ENCODE data around the gene AHSG. TPM values are rescaled to one million over a fixed set of nuclear protein-coding genes. Genes with fewer than 3 reads are reported as not detected.

AHSG gene
- total RNA-seq, 1 donor from 2014 or later, result not detected

- ATAC-seq, result no peak
- intact Hi-C loops (cut with DNase I), result no loop called here
- peaks cover 19% of the 10 kb centered on the region for H3K27me3 ChIP-seq
- no peaks in the 10 kb centered on the region for H3K4me1 ChIP-seq
- H3K4me3 ChIP-seq, result no peak overlapping the region
- no peaks in the 10 kb centered on the region for H3K9me3 ChIP-seq
- DNase-seq, result no peak
- no peaks in the 10 kb centered on the region for H3K36me3 ChIP-seq
- no peak overlapping the region for H3K27ac ChIP-seq
- no peak for TF ChIP-seq CTCF (IDR thresholded peaks at IDR 0.05)
Measured at GRCh38 chr3:186646841-186647240, 34.0 kb downstream of the AHSG start.

GRCh38 chr3:186648851-186649250, 36.0 kb downstream of the AHSG start:
- no peak overlapping the region for H3K27ac ChIP-seq
- intact Hi-C loops (cut with DNase I), result no loop called here
- no peak for DNase-seq
- no peaks in the 10 kb centered on the region for H3K36me3 ChIP-seq
- peaks cover under 1% of the 10 kb centered on the region for H3K27me3 ChIP-seq
- no peaks in the 10 kb centered on the region for H3K4me1 ChIP-seq
- H3K4me3 ChIP-seq, result no peak overlapping the region
- H3K9me3 ChIP-seq, result no peaks in the 10 kb centered on the region
- no peak for TF ChIP-seq CTCF (IDR thresholded peaks at IDR 0.05)
- ATAC-seq, result no peak

- Histone ChIP-seq H3K9me3 (no peaks in the 10 kb centered on the region), H3K36me3 (no peaks in the 10 kb centered on the region), H3K4me1 (no peaks in the 10 kb centered on the region), H3K4me3 (no peak overlapping the region), H3K27ac (no peak overlapping the region), H3K27me3 (no peaks in the 10 kb centered on the region)
- TF ChIP-seq CTCF (IDR thresholded peaks at IDR 0.05), result no peak
- intact Hi-C loops (cut with DNase I), result no loop called here
- DNase-seq (no peak), ATAC-seq (peak; percentile 89)
Measured at GRCh38 chr3:186651678-186652215, 38.9 kb downstream of the AHSG start.

- H3K36me3 ChIP-seq, result no peaks in the 10 kb centered on the region
- H3K27ac ChIP-seq, result no peak overlapping the region
- TF ChIP-seq CTCF (IDR thresholded peaks at IDR 0.05), result no peak
- H3K4me1 ChIP-seq, result no peaks in the 10 kb centered on the region
- intact Hi-C loops (cut with DNase I), result no loop called here
- ATAC-seq, result no peak
- H3K9me3 ChIP-seq, result no peaks in the 10 kb centered on the region
- no peak overlapping the region for H3K4me3 ChIP-seq
- no peaks in the 10 kb centered on the region for H3K27me3 ChIP-seq
- DNase-seq, result no peak
Measured at GRCh38 chr3:186653080-186653707, 40.3 kb downstream of the AHSG start.

- Histone ChIP-seq H3K36me3 (no peaks in the 10 kb centered on the region), H3K27me3 (no peaks in the 10 kb centered on the region), H3K4me3 (no peak overlapping the region), H3K9me3 (no peaks in the 10 kb centered on the region), H3K4me1 (no peaks in the 10 kb centered on the region), H3K27ac (no peak overlapping the region)
- DNase-seq (no peak), ATAC-seq (peak; percentile 27)
- intact Hi-C loops (cut with DNase I), result no loop called here
- TF ChIP-seq CTCF (IDR thresholded peaks at IDR 0.05), result no peak
Measured at GRCh38 chr3:186653984-186654383, 41.1 kb downstream of the AHSG start.

Measured in upper lobe of right lung (tissue), 1 donor.